Activated naive CD4-positive, alpha-beta T cell treated with anti-CD3 and anti-CD28 coated beads, Interleukin-2, amount 10 ng/mL, durations not matched to agents 7 days and 5 days (primary cell): ENCODE results near the gene MCTP2.
"Not testable (repeated sequence)": the region's sequence is repeated elsewhere in the genome, so short reads cannot be mapped to it uniquely, and the experiment has no call there.

Experiments
- CTCF ChIA-PET: fragments of 350-600 bp; sonication (Branson Sonifier 250); formaldehyde crosslinking; loops from one replicate; lab custom pipeline; 2021; ENCODE audit warnings: antibody characterized with exemption; lab: Charles Lee
- DNase-seq: peaks from one replicate; pipeline ENCODE4 v3.0.0-alpha.2; 2020
- H3K27ac Mint-ChIP-seq: one replicate; pipeline ENCODE4 v1.8.0; 2021; ENCODE audit warnings: mild to moderate bottlenecking, moderate library complexity, mixed read lengths
- H3K27me3 Mint-ChIP-seq: one replicate; pipeline ENCODE4 v1.8.0; 2021; ENCODE audit warnings: mild to moderate bottlenecking, mixed read lengths
- H3K36me3 Mint-ChIP-seq: one replicate; pipeline ENCODE4 v1.8.0; 2021; ENCODE audit warnings: mixed read lengths
- H3K4me1 Mint-ChIP-seq: one replicate; pipeline ENCODE4 v1.8.0; 2021; ENCODE audit warnings: mixed read lengths
- H3K4me3 Mint-ChIP-seq: one replicate; pipeline ENCODE4 v1.8.0; 2021; ENCODE audit warnings: mild to moderate bottlenecking, moderate library complexity, mixed read lengths
- H3K9me3 Mint-ChIP-seq: one replicate; pipeline ENCODE4 v1.8.0; 2021; ENCODE audit warnings: mixed read lengths

MCTP2 gene

DNA sequence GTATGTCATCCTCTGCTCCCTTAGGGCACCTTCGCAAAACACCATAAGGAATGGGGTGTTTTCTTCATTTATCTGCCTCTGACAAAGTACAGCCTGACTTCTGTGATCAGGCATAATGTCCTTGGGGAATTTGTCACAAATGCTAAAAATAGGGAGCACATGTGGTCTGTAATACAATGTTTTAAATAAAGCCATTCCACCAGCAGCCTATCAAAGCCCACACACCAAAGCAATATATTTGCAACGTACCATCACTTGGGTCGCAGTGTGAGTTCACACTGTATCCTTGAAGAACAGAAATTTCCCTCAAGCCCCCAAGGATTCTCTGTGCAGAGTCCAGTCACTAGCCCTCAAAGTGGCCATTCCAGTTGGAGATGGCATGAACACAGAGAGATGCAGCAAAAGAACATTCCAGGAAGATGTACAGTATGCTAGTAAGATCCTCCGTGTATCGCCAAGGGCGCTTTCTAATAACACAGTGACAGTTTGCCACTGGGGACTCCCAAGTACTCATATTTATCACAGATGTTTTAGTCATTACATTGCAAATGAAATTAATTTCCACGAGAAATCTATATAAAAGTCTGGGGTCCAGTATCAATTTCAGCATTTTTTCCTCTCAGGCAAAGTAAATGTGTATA lies 246.7 kb downstream of the MCTP2 start:
- DNase-seq = no peak
- H3K27ac Mint-ChIP-seq = no peak overlapping the region
- H3K4me3 Mint-ChIP-seq = no peak overlapping the region
- H3K36me3 Mint-ChIP-seq = peaks cover 1% of the 10 kb centered on the region
- H3K9me3 Mint-ChIP-seq = peaks cover 2% of the 10 kb centered on the region
- H3K4me1 Mint-ChIP-seq = no peaks in the 10 kb centered on the region
- CTCF ChIA-PET = no interaction called here
- no peaks in the 10 kb centered on the region for H3K27me3 Mint-ChIP-seq

DNA sequence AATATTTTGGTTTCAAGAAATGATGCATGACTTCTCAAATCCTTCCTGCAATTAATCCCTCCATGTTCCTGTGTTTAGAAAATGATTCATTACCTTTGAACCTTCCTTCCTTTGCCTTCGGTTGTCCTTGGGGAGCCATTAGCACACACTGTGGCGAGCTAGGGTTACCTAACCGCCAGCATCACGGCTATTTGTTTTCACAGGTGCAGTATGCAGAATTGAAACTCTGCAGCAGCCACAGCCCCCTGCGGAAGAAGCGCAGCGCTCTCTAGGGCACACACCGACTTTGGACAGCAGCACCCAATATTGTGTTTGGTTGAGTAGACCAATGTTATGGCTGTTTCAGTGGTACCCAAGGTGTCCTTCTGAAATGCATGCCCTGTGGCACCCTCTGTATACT lies 247.4 kb downstream of the MCTP2 start:
- Mint-ChIP-seq H3K4me3 (no peak overlapping the region), H3K36me3 (peaks cover 1% of the 10 kb centered on the region), H3K27ac (no peak overlapping the region), H3K27me3 (no peaks in the 10 kb centered on the region), H3K4me1 (no peaks in the 10 kb centered on the region), H3K9me3 (peaks cover 2% of the 10 kb centered on the region)
- CTCF ChIA-PET = no interaction called here
- DNase-seq = no peak

DNA sequence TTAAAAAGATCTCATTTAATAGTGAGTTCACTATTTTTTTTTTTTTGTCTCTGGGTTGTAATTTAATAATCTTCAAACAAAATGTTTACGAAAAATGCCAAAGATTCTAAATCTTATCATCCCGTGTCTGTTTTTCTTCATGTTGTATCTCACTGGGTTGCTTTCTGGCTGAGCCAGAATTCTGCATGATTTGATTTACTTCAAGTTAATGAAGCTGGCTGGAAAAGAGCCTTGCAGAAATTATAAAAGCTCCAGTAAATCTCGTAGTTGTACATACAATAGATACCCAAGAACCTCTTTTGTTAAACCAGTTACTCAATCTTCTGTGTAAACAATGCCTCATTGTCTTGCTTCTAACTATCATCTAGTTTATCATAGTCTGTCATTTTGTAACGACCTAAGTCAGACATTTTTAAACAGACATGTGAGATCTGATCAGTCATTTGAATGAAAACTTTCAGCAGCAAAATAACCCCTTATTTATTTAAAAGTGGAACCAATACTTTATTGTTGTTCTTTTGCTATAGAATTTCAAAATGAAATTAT lies 249.0 kb downstream of the MCTP2 start:
- CTCF ChIA-PET = no interaction called here
- DNase-seq = no peak
- Mint-ChIP-seq H3K27ac (no peak overlapping the region), H3K4me3 (no peak overlapping the region), H3K36me3 (peaks cover 1% of the 10 kb centered on the region), H3K4me1 (no peaks in the 10 kb centered on the region), H3K9me3 (peaks cover 6% of the 10 kb centered on the region), H3K27me3 (no peaks in the 10 kb centered on the region)

DNA sequence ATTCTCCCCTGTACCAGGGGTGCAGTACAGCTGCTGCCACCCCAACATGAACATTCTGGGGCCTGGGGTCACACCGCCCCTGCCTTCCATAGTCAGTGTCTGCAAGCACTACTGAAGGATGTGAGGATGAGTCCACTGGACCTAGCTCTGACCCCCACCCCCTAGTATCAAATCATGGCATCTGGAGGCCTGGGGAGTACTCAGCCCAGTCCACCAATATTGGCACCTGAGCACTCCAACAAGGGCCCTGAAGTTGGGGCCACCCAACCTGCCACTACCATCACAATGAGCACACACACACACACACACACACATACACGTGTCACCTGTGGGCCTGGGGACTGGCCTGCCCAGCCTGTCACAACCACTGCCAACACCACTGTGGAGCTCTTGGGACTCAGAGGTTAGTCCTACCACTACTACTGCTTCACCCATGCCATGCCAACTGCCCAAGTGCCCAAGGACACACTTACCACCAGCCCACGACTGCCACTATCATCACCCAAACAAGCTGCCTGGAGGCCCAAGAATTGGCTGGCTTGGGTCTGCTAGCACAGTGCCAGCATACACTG lies 253.9 kb downstream of the MCTP2 start:
- peaks cover 8% of the 10 kb centered on the region for H3K9me3 Mint-ChIP-seq
- no peak overlapping the region for H3K4me3 Mint-ChIP-seq
- no peak for DNase-seq
- no peaks in the 10 kb centered on the region for H3K27me3 Mint-ChIP-seq
- no peak overlapping the region for H3K27ac Mint-ChIP-seq
- H3K4me1 Mint-ChIP-seq = no peaks in the 10 kb centered on the region
- H3K36me3 Mint-ChIP-seq = no peaks in the 10 kb centered on the region
- CTCF ChIA-PET = no interaction called here

DNA sequence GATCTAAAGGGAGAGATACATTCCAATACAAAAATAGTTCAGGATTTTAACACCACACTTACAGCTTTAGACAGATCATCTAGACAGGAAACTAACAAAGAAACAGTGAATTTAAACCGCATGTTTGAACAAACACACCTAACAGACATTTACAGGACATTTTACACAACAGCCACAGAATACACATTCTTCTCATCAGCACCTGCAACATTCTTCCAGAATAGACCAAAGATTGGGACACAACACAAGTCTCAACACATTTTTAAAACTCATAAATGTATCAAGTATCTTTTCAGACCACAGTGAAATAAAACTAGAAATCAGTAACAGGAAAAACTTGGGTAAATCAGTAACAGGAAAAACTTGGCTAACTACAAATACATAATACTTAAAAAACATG lies 256.3 kb downstream of the MCTP2 start:
- no peak for DNase-seq
- CTCF ChIA-PET = no interaction called here

DNA sequence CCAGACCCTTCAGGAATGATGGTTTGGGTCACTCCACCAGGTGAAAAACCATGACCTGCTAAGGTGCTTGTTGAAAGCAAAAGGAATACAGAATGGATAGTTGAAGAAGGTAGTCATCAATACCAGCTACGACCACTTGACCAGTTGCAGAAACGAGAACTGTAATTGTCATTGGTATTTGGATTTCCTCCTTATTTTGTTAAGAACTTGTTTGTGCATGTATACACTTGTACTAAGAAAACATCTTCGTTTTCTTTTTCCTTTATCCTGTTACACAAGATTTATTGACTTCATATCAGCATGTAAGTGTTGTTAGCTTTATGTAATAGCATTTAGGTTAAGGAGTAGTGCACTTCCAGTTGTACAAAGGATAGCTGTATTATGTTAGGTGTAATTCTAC lies 261.8 kb downstream of the MCTP2 start:
- Mint-ChIP-seq H3K4me1 (no peaks in the 10 kb centered on the region), H3K27me3 (no peaks in the 10 kb centered on the region), H3K4me3 (no peak overlapping the region), H3K27ac (no peak overlapping the region), H3K9me3 (no peaks in the 10 kb centered on the region), H3K36me3 (no peaks in the 10 kb centered on the region)
- CTCF ChIA-PET = no interaction called here
- DNase-seq = no peak

More for the DNA sequence above, 256.3 kb downstream of the MCTP2 start:
- Mint-ChIP-seq H3K4me3 (no peak overlapping the region), H3K9me3 (peaks cover 8% of the 10 kb centered on the region), H3K27ac (no peak overlapping the region), H3K36me3 (no peaks in the 10 kb centered on the region), H3K27me3 (no peaks in the 10 kb centered on the region), H3K4me1 (no peaks in the 10 kb centered on the region)

DNA sequence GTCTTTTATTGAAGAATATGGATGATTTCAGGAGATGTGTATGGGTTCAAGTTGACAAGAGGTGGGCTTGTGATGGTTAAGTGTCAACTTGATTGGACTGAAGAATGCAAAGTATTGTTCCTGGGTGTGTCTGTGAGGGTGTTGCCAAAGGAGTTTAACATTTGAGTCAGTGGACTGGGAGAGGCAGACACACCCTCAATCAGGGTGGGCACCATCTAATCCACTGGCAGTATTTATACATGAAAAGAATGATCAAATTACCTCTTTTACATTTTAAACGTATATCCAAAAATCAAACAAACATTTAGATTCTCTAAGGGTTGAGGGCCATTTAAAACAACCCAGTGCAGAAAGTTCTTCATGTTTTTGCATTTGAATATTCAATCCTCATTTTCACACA lies 262.2 kb downstream of the MCTP2 start:
- H3K27ac Mint-ChIP-seq, H3K9me3 Mint-ChIP-seq, DNase-seq, H3K4me3 Mint-ChIP-seq, CTCF ChIA-PET, H3K4me1 Mint-ChIP-seq, H3K36me3 Mint-ChIP-seq, H3K27me3 Mint-ChIP-seq: not testable (repeated sequence)

DNA sequence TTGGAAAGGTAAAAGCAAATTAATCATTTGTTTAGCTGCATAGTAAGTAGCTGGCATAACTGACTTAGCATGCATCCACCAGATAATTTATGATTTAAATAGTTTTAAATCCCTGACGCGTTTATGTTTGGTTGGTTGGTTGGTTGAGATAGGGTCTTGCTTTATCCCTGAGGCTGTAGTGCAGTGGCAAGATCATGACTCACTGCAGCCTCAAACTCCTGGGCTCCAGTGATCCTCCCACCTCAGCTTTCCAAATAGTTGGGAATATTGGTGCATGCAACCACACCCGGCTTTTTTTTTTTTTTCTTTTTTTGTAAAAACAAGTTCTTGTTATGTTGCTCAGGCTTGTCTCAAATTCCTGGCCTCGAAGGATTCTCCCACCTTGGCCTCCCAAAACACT lies 263.4 kb downstream of the MCTP2 start:
- H3K4me1 Mint-ChIP-seq = no peaks in the 10 kb centered on the region
- no peaks in the 10 kb centered on the region for H3K36me3 Mint-ChIP-seq
- no peak overlapping the region for H3K4me3 Mint-ChIP-seq
- no peak for DNase-seq
- no peaks in the 10 kb centered on the region for H3K27me3 Mint-ChIP-seq
- no peak overlapping the region for H3K27ac Mint-ChIP-seq
- CTCF ChIA-PET = no interaction called here
- no peaks in the 10 kb centered on the region for H3K9me3 Mint-ChIP-seq

DNA sequence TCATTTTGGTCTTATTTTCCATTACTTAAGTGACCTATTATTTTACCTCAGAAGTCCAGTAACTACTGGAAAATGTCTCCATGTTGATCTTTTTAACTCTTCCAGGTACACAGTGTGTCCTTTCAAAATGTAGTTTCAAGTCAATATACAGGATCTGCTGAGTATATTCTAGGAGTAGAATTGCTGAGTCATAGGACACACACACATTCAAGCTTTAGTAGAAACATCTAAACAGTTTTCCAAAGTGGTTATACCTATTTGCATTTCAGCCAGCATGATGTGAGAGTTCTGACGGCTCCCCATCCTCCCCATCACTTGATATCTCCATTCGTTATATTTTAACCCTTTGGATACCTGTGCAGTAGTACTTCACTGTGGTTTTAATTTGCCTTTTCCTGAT lies 271.9 kb downstream of the MCTP2 start:
- Mint-ChIP-seq H3K4me1 (no peaks in the 10 kb centered on the region), H3K9me3 (peaks cover 2% of the 10 kb centered on the region), H3K27ac (no peak overlapping the region), H3K27me3 (no peaks in the 10 kb centered on the region), H3K4me3 (no peak overlapping the region), H3K36me3 (no peaks in the 10 kb centered on the region)
- no peak for DNase-seq
- CTCF ChIA-PET = no interaction called here

DNA sequence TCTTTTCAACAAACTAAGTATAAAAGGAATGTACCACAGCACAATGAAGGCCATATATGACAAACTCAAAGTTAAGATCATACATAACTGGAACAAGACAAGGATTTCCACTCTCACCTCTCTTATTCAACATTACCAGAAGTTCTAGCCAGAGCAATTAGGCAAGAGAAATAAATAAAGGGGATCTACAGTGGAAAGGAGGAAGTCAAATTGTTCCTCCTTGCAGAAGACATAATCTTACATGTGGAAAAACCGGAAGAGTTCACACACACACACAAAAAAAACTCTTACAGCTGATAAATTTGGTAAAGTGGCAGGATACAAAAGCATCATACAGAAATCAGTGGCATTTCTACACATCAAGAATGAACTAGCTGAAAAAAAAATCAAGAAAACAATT lies 277.9 kb downstream of the MCTP2 start:
- Mint-ChIP-seq H3K4me1 (no peaks in the 10 kb centered on the region), H3K27ac (no peak overlapping the region), H3K27me3 (no peaks in the 10 kb centered on the region), H3K36me3 (no peaks in the 10 kb centered on the region), H3K4me3 (no peak overlapping the region), H3K9me3 (peaks cover 2% of the 10 kb centered on the region)
- CTCF ChIA-PET = no interaction called here
- DNase-seq = no peak

DNA sequence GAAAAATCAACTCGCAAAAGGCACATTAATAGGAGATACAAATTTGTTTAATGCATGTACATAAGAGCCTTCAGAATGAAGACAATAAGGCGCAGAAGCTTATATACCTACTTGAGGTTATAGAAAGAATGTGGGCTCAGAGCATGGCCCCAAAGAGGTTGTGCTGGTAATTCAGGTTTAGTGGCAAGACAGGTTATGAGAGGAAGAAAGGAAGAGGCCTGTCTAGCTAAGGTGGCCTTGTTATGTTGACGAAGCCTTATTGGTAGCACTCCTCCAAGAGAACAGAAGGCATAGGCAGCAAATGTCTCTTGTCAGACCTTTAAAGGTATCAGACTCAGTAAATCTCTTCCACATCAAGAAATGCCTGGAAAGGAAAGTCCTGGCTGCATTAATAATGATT lies 290.8 kb downstream of the MCTP2 start:
- Mint-ChIP-seq H3K36me3 (no peaks in the 10 kb centered on the region), H3K27me3 (no peaks in the 10 kb centered on the region), H3K4me1 (no peaks in the 10 kb centered on the region), H3K27ac (no peak overlapping the region), H3K4me3 (no peak overlapping the region), H3K9me3 (no peaks in the 10 kb centered on the region)
- DNase-seq = no peak
- CTCF ChIA-PET = no interaction called here

DNA sequence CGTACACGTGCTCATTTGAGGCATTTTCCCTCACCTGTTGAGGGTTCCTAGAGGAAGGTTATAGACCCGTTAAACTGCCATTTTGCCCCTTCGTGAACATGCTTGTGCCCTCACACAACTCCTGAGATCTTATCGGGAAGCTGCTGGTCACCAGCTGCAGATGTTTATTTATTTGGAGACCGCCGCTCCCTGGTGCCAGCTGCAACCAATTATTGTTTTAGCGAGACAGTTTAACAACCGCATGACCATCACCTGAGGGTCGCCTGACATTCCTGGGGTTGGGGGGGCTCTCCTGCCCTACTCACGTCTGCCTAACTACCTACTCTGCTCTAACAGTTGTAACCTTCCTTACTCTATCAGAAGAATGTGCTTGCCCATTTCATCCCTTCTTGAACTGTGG lies 292.5 kb downstream of the MCTP2 start:
- no peaks in the 10 kb centered on the region for H3K36me3 Mint-ChIP-seq
- no peak overlapping the region for H3K27ac Mint-ChIP-seq
- no peak for DNase-seq
- CTCF ChIA-PET = no interaction called here
- H3K9me3 Mint-ChIP-seq = no peaks in the 10 kb centered on the region
- no peaks in the 10 kb centered on the region for H3K4me1 Mint-ChIP-seq
- no peaks in the 10 kb centered on the region for H3K27me3 Mint-ChIP-seq
- no peak overlapping the region for H3K4me3 Mint-ChIP-seq

DNA sequence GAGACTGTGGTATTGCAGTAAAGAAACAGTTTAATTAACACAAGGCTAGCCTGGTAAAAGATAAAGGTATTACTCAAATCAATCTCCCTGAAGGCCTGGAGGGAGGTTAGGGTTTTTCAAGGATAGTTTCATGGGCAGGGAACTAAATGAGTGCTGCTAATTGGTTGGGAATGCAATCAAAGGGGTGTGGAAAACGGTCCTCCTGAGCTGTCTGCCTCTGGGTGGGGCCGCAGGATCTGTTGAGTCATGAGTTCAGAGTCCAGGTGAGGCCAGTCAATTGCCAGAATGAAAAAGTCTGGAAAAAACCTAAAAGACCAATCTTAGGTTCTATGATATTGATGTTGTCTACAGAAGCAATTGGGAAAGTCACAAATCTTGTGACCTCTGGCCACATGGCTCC lies 293.2 kb downstream of the MCTP2 start:
- CTCF ChIA-PET = no interaction called here
- H3K9me3 Mint-ChIP-seq = no peaks in the 10 kb centered on the region
- no peaks in the 10 kb centered on the region for H3K27me3 Mint-ChIP-seq
- no peak overlapping the region for H3K4me3 Mint-ChIP-seq
- DNase-seq = no peak
- no peak overlapping the region for H3K27ac Mint-ChIP-seq
- H3K4me1 Mint-ChIP-seq = no peaks in the 10 kb centered on the region
- H3K36me3 Mint-ChIP-seq = no peaks in the 10 kb centered on the region

DNA sequence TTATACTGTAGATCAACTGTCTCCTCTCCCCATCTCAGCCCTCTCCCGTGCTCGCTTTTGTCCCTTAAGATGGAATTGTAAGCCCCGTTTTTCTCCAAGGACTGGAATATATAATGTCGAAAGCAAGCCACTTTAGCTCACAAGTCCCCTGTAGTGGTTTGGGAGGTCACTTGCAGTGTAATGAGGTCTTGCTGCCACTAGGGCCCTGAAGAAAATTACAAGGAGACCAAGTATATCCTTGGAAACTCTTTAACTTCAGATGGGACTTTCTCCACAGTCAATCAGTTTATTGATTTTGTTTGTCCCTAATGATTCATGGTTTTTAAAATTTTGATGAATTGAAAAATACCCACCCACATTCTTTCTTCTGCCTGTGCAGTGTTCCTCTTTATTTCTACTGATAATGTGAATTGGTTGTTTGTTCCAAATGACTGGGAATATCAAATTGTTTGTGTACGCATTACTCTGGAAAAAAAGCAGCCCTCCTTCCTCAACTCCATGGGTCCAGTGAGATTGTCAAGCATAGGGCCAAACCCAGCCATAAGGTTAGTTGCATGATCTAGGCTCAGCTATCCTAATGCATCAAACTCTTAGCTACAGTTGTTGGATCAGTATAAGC lies 294.8 kb downstream of the MCTP2 start:
- Mint-ChIP-seq H3K27me3 (peaks cover 4% of the 10 kb centered on the region), H3K4me3 (no peak overlapping the region), H3K9me3 (no peaks in the 10 kb centered on the region), H3K36me3 (no peaks in the 10 kb centered on the region), H3K4me1 (no peaks in the 10 kb centered on the region), H3K27ac (no peak overlapping the region)
- no peak for DNase-seq
- CTCF ChIA-PET = interaction anchor here (0.9 kb wide), 1 partner anchor 11 kb away, joined by 3 read pairs; no protein-coding TSS in a partner anchor

DNA sequence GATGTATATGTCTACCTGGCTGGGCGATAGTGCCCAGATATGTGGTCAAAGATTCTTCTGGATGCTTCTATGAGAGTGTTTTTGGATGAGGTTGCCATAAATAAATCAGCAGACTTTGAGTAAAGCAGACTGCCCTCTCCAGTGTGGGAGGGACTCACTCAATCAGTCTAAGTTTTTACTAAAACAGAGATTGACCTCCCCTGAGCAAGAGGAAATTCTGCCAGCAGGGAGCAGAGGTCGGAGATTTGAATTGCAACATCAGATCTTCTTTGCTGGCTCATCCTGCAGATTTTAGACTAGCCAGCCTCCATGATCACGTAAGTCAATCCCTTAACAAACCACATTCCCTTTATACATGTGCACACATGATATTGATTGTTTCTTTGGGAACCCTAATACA lies 300.9 kb downstream of the MCTP2 start:
- Mint-ChIP-seq H3K4me1 (no peaks in the 10 kb centered on the region), H3K9me3 (no peaks in the 10 kb centered on the region), H3K36me3 (no peaks in the 10 kb centered on the region), H3K27ac (no peak overlapping the region), H3K27me3 (peaks cover 4% of the 10 kb centered on the region), H3K4me3 (no peak overlapping the region)
- CTCF ChIA-PET = no interaction called here
- DNase-seq = no peak
